PC-9 (cell line): ENCODE measurements around the gene GALE. TPM values are rescaled to one million over a fixed set of nuclear protein-coding genes. Genes with fewer than 3 reads are reported as not detected.

Experiments used
- BruUV-seq: library from RNA; stranded (reverse); fragments of 400-500 nt; replicated peaks from 2 replicates; lab custom pipeline; 2021; lab: Mats Ljungman, UMichigan
- CTCF ChIA-PET: fragments of 300-600 bp; sonication (Branson Sonifier 250); formaldehyde crosslinking; loops from one replicate; lab custom pipeline; 2022; ENCODE audit warnings: antibody characterized with exemption; lab: Charles Lee
- POLR2A ChIA-PET: fragments of 300-600 bp; sonication (Branson Sonifier 250); formaldehyde crosslinking; loops from one replicate; lab custom pipeline; 2022; ENCODE audit warnings: antibody characterized with exemption; ENCODE audit not compliant: unreplicated experiment; lab: Charles Lee
- DNase-seq, 2 experiments: peaks; one replicate each; pipeline versions ENCODE4 v3.0.0 to v3.0.0-alpha.2; 2015 to 2022; ENCODE audit warnings: mixed read lengths in 1 of 2
- H2AFZ ChIP-seq: fragments of 200-600 bp; sonication (generic); 2 replicates; pipeline ENCODE4 v1.8.1; 2017; ENCODE audit warnings: antibody characterized with exemption
- H3F3A ChIP-seq: fragments of 200-600 bp; sonication (generic); 2 replicates; pipeline ENCODE4 v1.8.1; 2017; ENCODE audit warnings: antibody characterized with exemption, mild to moderate bottlenecking, low read depth; ENCODE audit not compliant: insufficient read depth
- H3K27ac ChIP-seq: fragments of 200-600 bp; sonication (generic); 2 replicates; pipeline ENCODE4 v1.6.1; 2016; ENCODE audit warnings: mixed run types
- H3K27me3 ChIP-seq: fragments of 200-600 bp; sonication (generic); 2 replicates; pipeline ENCODE4 v1.6.1; 2016; ENCODE audit warnings: low read depth, mixed run types; ENCODE audit not compliant: insufficient read depth
- H3K36me3 ChIP-seq: fragments of 200-600 bp; sonication (generic); 2 replicates; pipeline ENCODE4 v1.6.1; 2016; ENCODE audit warnings: low read depth, mixed run types
- H3K4me1 ChIP-seq: fragments of 200-600 bp; sonication (generic); replicated peaks from 2 replicates; pipeline ENCODE4 v1.6.1; 2016; ENCODE audit warnings: mixed run types; ENCODE audit not compliant: insufficient read depth
- H3K4me2 ChIP-seq: fragments of 200-600 bp; sonication (generic); 2 replicates; pipeline ENCODE4 v1.6.1; 2017; ENCODE audit warnings: mixed run types
- H3K4me3 ChIP-seq: fragments of 200-600 bp; sonication (generic); 2 replicates; pipeline ENCODE4 v1.6.1; 2016; ENCODE audit warnings: mixed run types
- H3K79me2 ChIP-seq: fragments of 200-600 bp; sonication (generic); 2 replicates; pipeline ENCODE4 v1.6.1; 2017; ENCODE audit warnings: low read depth, mixed run types
- H3K9me2 ChIP-seq: fragments of 200-600 bp; sonication (generic); 2 replicates; pipeline ENCODE4 v1.8.1; 2017; ENCODE audit warnings: mild to moderate bottlenecking; ENCODE audit not compliant: insufficient read depth
- H3K9me3 ChIP-seq: fragments of 200-600 bp; sonication (generic); 2 replicates; pipeline ENCODE4 v1.8.1; 2016; ENCODE audit warnings: low read depth; ENCODE audit not compliant: insufficient read depth
- H4K20me1 ChIP-seq: fragments of 200-600 bp; sonication (generic); 2 replicates; pipeline ENCODE4 v1.8.1; 2017; ENCODE audit not compliant: insufficient read depth
- CTCF ChIP-seq: fragments of 200-600 bp; sonication (generic); conservative IDR thresholded peaks from 2 replicates; pipeline ENCODE4 v1.6.1; 2017; ENCODE audit warnings: mixed run types, antibody characterized with exemption, mild to moderate bottlenecking, moderate library complexity
- EZH2 ChIP-seq: fragments of 200-600 bp; sonication (generic); IDR thresholded peaks from 2 replicates; pipeline ENCODE4 v1.8.0; 2017; ENCODE audit warnings: antibody characterized with exemption, low read depth
- intact Hi-C: fragments of 100-400 bp; cut with micrococcal nuclease; formaldehyde crosslinking; loops from one replicate; pipeline ENCODE4 v1.10.0; 2022; ENCODE audit not compliant: unreplicated experiment
- total RNA-seq: library from RNA; stranded (reverse); gene quantifications from 2 replicates; pipeline ENCODE4 v1.2.3, GENCODE V29; 2021

GALE gene
- total RNA-seq, 1 experiment from 2014 or later: 40.5 TPM

GRCh38 chr1:23816361-23816760, 15.8 kb upstream of the GALE start:
- intact Hi-C loops: no loop called here
- no peaks in the 10 kb centered on the region for H3K4me1 ChIP-seq
- BruUV-seq: no TSS peak
- no peak overlapping the region for H3K4me2 ChIP-seq
- no peak overlapping the region for H2AFZ ChIP-seq
- ChIA-PET CTCF (no interaction called here), POLR2A (no interaction called here)
- TF ChIP-seq CTCF (no peak), EZH2 (no peak)
- no peaks in the 10 kb centered on the region for H3F3A ChIP-seq
- H3K27ac ChIP-seq: no peak overlapping the region
- no peaks in the 10 kb centered on the region for H3K36me3 ChIP-seq
- no peaks in the 10 kb centered on the region for H3K27me3 ChIP-seq
- H3K9me2 ChIP-seq: no peaks in the 10 kb centered on the region
- no peaks in the 10 kb centered on the region for H3K79me2 ChIP-seq
- no peaks in the 10 kb centered on the region for H3K9me3 ChIP-seq
- DNase-seq: no peak
- no peaks in the 10 kb centered on the region for H4K20me1 ChIP-seq
- no peak overlapping the region for H3K4me3 ChIP-seq

DNA sequence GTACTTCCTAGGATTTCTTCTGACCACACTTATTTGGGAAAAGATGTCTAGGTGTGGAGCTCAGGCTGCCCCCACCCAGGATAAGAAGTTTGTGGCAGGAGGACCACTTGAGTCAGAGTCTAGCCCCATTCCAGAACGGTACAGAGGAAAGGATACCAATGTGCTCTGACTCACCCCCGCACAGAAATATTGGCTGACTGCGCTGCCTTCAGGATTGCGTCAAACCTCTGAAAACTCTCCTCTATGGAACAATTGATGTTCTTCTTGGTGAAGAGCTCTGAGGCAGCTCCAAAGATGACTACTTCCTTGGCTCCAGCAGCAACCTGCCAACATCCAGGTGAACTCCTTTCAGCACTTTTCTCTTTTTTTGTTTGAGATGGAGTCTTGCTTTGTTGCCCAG, 13.5 kb upstream of the GALE start:
- Histone ChIP-seq H4K20me1 (no peaks in the 10 kb centered on the region), H3K36me3 (no peaks in the 10 kb centered on the region), H3K27ac (no peak overlapping the region), H3K79me2 (no peaks in the 10 kb centered on the region), H3F3A (no peaks in the 10 kb centered on the region; the same call in 1 of the 2 replicates), H3K4me3 (no peak overlapping the region), H3K4me2 (no peak overlapping the region), H3K27me3 (no peaks in the 10 kb centered on the region), H2AFZ (no peak overlapping the region), H3K9me3 (no peaks in the 10 kb centered on the region), H3K9me2 (no peaks in the 10 kb centered on the region), H3K4me1 (no peaks in the 10 kb centered on the region)
- BruUV-seq: no TSS peak
- POLR2A ChIA-PET: no interaction called here
- TF ChIP-seq CTCF (no peak), EZH2 (no peak)
- no peak for DNase-seq
- intact Hi-C loops: no loop called here
- CTCF ChIA-PET: interaction anchor here (0.6 kb wide), 1 partner anchor 267 kb away, joined by 3 read pairs; no protein-coding TSS in a partner anchor

DNA sequence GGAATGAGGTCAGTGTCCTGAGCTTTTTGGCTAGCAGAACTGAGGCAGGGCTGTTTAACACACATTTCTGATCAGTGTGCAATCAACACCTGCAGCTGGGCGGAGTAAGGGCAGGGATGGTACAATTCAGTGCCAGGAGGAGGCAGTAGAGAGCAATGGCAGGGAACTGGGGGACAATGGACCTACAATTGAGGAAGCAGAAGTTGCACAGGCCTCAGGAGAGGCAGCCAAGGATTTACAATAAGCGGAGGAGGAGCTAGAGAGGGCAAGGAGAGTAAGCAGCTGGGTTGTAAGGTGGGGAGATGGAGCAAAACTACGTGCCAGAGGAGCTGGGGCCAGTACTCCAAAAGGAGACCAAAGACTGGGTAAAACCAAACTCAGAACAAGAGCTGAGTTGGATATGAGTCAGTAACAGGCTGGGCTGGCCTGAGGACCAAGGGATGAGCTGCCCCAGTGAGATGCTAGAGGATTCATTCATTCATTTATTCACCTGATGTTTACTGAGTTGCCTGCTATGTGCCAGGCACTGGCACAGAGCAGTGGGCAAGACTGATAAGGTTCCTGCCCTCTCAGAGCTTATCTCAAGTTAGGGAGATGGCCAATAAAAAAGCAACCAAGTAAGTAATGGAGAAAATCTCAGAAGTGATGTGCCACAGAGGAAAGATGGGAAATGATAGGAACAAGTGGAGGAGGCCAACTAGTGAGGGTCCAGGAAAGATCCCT, 10.4 kb upstream of the GALE start:
- Histone ChIP-seq H3F3A (no peaks in the 10 kb centered on the region; the same call in 1 of the 2 replicates), H3K4me3 (no peak overlapping the region), H3K9me2 (no peaks in the 10 kb centered on the region), H4K20me1 (no peaks in the 10 kb centered on the region), H3K27ac (no peak overlapping the region), H3K9me3 (no peaks in the 10 kb centered on the region), H3K27me3 (no peaks in the 10 kb centered on the region), H3K36me3 (no peaks in the 10 kb centered on the region), H2AFZ (no peak overlapping the region), H3K4me2 (no peak overlapping the region), H3K4me1 (no peaks in the 10 kb centered on the region), H3K79me2 (no peaks in the 10 kb centered on the region)
- DNase-seq: no peak
- ChIA-PET CTCF (interaction anchor here (1.0 to 1.7 kb wide), 4 partner anchors 9 to 59 kb away, joined by 3 to 6 read pairs (median 4); partner anchors contain the start of gene FUCA1), POLR2A (interaction anchor here (0.7 kb wide), 1 partner anchor 110 kb away, joined by 3 read pairs; no protein-coding TSS in a partner anchor)
- no TSS peak for BruUV-seq
- no peak for TF ChIP-seq EZH2
- peak; percentile 63 for TF ChIP-seq CTCF
- intact Hi-C loops: no loop called here
